GM10248 (cell line): Measurements from ENCODE around the gene ATP9B.

Experiments
- CTCF ChIA-PET: fragments of 300-600 bp; sonication (Branson Sonifier 250); formaldehyde crosslinking; extraction: SDS; loops from one replicate; lab custom pipeline; 2021; ENCODE audit warnings: antibody characterized with exemption; lab: Yijun Ruan, JAX
- POLR2A ChIA-PET: fragments of 350-650 bp; sonication (Branson Sonifier 250); formaldehyde crosslinking; extraction: SDS; loops from one replicate; lab custom pipeline; 2020; ENCODE audit warnings: antibody characterized with exemption; lab: Yijun Ruan, JAX
- DNase-seq: peaks from one replicate; pipeline ENCODE4 v3.0.0; 2012; ENCODE audit errors: extremely low spot score
- TF ChIP-seq, protein P1 (sequence below): IDR thresholded peaks from 2 replicates; pipeline ENCODE4 v1.5.1; 2012; ENCODE audit warnings: mild to moderate bottlenecking, low read depth; ENCODE audit errors: extremely low read depth, missing control alignments, control extremely low read depth

ATP9B gene

DNA sequence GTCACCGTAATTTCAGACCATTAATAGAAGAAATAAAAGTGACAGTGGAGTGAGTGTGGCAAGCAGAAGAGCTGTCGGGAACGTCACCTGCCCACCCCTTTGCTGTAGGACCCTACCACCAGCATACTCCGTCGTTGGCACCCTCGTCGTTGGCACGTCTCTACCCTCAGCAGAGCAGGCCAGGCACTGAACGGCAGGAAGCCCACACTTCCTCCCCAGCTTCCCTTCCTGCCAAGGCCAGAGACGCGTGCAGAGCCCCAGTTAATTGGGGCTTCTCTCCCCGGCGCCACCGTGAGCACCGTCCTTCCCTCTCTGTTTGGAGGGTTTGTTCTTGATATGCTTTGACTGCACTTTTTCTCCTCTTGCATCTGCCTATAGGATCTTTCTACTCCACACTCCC lies 299.5 kb downstream of the ATP9B start:
- POLR2A ChIA-PET, result no interaction called here
- CTCF ChIA-PET, result interaction anchor here (1.5 to 2.3 kb wide), 2 partner anchors 9 to 12 kb away, joined by 3 to 11 read pairs; no protein-coding TSS in a partner anchor
- no peak for DNase-seq
- TF ChIP-seq, protein P1, sequence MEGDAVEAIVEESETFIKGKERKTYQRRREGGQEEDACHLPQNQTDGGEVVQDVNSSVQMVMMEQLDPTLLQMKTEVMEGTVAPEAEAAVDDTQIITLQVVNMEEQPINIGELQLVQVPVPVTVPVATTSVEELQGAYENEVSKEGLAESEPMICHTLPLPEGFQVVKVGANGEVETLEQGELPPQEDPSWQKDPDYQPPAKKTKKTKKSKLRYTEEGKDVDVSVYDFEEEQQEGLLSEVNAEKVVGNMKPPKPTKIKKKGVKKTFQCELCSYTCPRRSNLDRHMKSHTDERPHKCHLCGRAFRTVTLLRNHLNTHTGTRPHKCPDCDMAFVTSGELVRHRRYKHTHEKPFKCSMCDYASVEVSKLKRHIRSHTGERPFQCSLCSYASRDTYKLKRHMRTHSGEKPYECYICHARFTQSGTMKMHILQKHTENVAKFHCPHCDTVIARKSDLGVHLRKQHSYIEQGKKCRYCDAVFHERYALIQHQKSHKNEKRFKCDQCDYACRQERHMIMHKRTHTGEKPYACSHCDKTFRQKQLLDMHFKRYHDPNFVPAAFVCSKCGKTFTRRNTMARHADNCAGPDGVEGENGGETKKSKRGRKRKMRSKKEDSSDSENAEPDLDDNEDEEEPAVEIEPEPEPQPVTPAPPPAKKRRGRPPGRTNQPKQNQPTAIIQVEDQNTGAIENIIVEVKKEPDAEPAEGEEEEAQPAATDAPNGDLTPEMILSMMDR, result no peak

DNA sequence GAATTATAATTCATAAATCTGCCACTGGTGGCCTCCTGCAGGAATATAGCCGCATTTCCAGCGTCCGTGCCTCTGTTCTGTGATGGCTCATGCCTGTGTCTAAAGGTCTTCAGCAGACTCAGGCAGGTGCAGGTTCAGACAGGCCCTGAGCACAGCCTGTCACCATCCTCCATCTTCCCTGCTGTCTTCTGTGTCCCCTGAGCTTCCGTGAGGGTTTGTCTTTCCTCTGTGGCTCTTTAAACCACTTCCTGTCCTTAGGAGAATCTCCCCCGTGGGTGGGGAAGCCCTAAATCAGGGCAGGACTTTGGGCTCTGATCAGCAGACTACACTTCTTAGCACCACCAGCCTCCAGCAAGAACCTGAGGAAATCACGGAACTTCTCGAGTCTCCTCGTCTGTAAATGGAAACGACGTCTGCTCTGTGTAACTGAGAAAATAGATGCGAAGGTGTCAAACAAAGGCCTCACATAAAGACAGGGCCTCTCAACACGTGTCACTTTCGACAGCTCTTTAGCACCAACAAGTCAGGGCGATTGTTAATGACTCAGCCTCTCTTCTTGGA lies 302.4 kb downstream of the ATP9B start:
- TF ChIP-seq, protein P1, result no peak
- ChIA-PET CTCF (interaction anchor here (0.8 to 1.6 kb wide), 2 partner anchors 9 to 10 kb away, joined by 3 to 6 read pairs; no protein-coding TSS in a partner anchor), POLR2A (no interaction called here)
- DNase-seq, result no peak

DNA sequence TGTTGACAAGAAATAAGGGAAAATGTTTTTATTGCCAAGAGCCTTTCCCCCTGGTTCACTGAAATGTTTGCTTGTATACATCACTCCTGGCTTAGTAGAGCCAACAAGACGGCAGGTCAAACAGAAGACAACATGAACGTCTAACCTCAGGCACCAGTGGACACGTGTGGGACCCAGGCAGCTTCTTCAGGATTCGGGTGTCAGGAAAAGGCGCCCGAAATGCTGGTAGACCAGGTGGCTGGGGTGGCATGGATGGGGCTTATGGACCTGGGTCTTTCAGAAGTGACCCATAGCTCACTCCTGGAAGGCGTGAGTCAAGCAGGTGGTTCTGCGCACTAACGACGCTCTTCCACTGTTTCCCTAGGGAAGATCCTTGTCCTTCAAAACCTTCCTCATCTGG lies 303.3 kb downstream of the ATP9B start:
- ChIA-PET CTCF (interaction anchor here (0.8 to 1.6 kb wide), 4 partner anchors 8 to 155 kb away, joined by 3 to 6 read pairs (median 3); no protein-coding TSS in a partner anchor), POLR2A (no interaction called here)
- no peak for DNase-seq
- TF ChIP-seq, protein P1, result no peak

DNA sequence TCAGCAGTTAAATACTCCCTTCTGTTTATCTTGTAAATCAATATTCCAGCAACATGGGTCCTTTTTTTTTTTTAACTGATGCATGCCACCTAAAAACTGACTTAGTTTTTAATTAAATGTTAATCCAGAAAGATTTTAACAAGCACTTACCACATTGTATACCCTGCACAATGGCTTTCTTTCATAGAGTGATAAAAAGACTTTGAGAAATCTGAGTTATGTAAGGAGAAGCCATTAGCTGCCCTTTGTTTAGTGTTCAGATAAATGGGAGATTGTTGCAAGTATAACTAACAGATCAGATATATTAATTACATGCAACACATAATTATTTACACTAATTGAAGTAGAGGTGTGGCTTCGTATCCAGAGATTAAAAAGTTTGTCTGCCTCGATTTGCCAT lies 303.8 kb downstream of the ATP9B start:
- no peak for DNase-seq
- TF ChIP-seq, protein P1, result no peak
- POLR2A ChIA-PET, result no interaction called here
- CTCF ChIA-PET, result interaction anchor here (1.2 kb wide), 2 partner anchors 60 to 155 kb away, joined by 3 read pairs; no protein-coding TSS in a partner anchor

DNA sequence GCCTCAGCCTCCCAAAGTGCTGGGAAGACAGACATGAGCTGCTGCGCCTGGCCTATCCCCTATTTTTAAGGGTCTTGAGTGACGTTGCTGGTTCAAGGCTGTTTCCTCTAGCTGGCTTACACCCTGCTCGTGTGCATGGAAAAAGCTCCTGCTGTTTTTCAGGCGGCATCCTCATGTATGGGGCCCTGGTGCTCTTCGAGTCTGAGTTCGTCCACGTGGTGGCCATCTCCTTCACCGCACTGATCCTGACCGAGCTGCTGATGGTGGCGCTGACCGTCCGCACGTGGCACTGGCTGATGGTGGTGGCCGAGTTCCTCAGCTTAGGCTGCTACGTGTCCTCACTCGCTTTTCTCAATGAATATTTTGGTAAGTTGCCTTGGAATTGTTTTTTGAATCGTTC lies 304.5 kb downstream of the ATP9B start:
- DNase-seq, result no peak
- TF ChIP-seq, protein P1, result no peak
- ChIA-PET POLR2A (no interaction called here), CTCF (interaction anchor here (0.7 to 8.5 kb wide), 3 partner anchors 14 to 268 kb away, joined by 3 to 78 read pairs (median 3); no protein-coding TSS in a partner anchor)

DNA sequence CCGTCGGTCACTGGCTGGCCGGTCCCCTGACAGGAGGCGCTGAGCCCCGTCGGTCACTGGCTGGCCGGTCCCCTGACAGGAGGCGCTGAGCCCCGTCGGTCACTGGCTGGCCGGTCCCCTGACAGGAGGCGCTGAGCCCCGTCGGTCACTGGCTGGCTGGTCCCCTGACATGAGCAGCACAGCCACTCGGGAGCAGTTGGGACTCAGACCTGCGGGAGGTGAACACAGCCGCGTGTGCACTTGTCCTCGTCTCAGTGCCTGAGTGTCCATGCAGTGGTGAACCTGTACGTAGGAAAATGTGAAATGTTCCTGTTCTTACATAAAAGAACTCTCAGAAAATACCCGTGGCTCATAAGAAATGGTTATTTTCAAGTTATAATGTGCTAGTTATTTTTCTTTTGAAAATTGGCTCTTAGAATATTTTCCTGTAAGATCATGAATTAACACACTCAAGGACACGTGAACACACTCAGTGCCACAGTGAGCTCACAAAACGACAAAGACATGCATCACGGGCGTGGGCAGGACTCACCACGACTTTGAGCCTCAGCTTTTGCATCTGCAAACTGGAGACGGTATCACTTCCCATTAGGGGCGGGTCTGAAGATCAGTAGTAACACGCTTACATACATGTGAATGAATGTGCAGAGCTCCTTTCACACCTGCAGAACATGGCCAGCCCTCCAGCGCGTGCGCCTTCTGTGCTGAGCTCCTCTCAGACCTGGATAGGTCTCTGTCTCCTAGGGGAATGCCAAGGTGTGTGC lies 305.4 kb downstream of the ATP9B start:
- DNase-seq, result peak; percentile 75
- ChIA-PET POLR2A (no interaction called here), CTCF (interaction anchor here (1.0 to 12.2 kb wide), 10 partner anchors 10 to 271 kb away, joined by 3 to 137 read pairs (median 4); no protein-coding TSS in a partner anchor)
- TF ChIP-seq, protein P1, result no peak
